ENCODE measurements around the gene HOXB2.

The HOXB2 gene

DNA sequence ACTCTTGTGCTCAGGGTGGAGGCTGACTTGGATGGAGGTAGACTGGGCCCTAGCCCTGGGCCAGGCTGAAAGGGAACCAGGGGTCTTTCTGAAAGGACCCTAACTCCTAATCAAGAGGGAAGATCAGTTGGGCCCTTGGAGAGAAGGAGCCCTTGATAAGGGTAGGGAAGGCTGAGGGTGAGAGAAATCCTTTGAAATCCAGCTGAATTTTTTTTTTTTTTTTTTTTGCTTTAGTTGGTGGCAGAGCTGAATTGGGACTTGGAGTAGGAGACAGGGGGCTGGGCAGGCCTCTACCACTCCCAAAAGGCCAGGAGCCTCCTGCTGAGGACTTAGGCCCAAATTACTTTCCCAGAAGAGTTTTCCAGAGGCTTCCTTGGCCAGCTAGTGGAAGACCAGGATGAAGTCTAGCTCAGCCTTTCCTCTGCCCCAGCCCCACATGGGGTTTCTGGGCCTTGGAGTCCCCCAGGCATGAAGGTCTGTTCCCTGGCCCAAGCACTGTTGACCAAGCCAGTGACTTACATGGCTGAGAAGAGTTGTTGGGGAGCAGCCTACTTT, 45.8 kb upstream of the HOXB2 start:
- no peak overlapping the region for H3K4me3 ChIP-seq (replicated peaks; ENCODE audit: low read depth, low read length)
- no peak for DNase-seq (ENCODE audit: extremely low read depth, low read depth)
- no peak for TF ChIP-seq CTCF (IDR thresholded peaks at IDR 0.05; ENCODE audit: low read depth, low read length, missing control alignments)

DNA sequence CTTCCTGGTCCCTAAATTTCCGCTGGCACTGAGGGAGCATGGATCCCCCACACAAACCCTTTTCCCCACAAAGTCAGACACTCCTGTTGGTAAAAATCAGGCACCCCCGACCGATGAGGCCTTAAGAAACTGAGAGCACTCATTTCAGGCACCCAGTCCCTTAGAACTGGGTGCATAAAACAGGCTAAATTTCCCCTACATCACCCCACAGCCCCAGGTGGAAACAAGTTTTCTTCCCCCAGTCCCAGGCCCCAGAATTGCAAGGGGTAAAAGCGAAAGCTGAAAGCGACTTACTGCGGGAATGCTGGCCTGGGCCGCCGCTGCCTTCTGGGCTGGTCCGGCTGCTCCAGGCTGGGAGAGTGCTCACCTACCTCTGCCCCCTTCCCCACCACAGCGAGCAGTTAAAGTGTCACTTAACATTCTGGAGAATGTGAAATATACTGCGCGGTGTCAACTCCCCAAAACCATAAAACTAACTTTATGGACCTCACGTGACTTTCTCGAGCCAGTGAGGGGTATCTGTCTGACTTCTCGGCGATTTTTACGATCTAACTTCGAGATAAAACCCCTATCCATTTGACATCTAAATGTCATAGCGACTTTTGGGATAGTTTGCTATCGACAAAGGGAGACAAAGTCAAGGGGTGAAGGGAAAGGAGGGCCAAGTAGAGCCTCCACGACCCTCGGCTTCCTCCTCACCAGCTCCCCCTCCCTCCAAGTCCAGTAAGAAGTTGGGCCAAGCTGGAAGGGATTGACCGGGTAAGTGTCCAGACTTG, 45.1 kb upstream of the HOXB2 start, which contains the start of gene HOXB3:
Gene HOXB3 (minus strand): TSS at position 411 of the 776 bp plus-strand sequence. CDS start 37,767 bp downstream, outside the sequence.
- H3K4me3 ChIP-seq (replicated peaks; ENCODE audit: low read depth, low read length), result no peak within 1 kb of the TSS
- DNase-seq (ENCODE audit: extremely low read depth, low read depth), result no peak
- no peak for TF ChIP-seq CTCF (IDR thresholded peaks at IDR 0.05; ENCODE audit: low read depth, low read length, missing control alignments)

- DNase-seq (ENCODE audit: extremely low read depth, low read depth), result no peak
- no peak overlapping the region for H3K4me3 ChIP-seq (replicated peaks; ENCODE audit: low read depth, low read length)
- TF ChIP-seq CTCF (IDR thresholded peaks at IDR 0.05; ENCODE audit: low read depth, low read length, missing control alignments), result no peak
Observed at GRCh38 chr17:48589060-48589830, 44.3 kb upstream of the HOXB2 start.

DNA sequence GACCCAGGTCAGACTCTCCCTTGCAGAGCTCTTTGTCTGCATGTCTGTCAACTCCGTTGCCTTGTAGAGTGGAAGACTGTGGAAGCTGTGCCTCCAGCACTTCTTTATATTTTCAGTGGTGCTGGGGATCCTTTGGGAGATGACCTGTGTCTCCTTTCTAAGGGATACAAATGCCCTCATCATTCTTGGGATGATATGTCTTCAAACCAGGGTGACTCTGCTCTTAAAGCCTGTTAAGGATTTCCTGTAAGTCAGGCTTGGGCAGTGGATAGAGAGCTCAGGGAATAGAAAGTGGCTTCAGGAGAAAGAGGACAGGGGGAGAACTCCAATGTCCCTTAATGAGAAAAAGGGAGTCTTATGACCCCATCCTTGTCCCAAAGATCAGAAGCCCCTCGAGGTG, 43.6 kb upstream of the HOXB2 start:
- no peak for DNase-seq (ENCODE audit: extremely low read depth, low read depth)
- TF ChIP-seq CTCF (IDR thresholded peaks at IDR 0.05; ENCODE audit: low read depth, low read length, missing control alignments), result no peak
- H3K4me3 ChIP-seq (replicated peaks; ENCODE audit: low read depth, low read length), result no peak overlapping the region

GRCh38 chr17:48588074-48588415, 43.1 kb upstream of the HOXB2 start:
- DNase-seq (ENCODE audit: extremely low read depth, low read depth), result no peak
- no peak for TF ChIP-seq CTCF (IDR thresholded peaks at IDR 0.05; ENCODE audit: low read depth, low read length, missing control alignments)
- no peak overlapping the region for H3K4me3 ChIP-seq (replicated peaks; ENCODE audit: low read depth, low read length)

DNA sequence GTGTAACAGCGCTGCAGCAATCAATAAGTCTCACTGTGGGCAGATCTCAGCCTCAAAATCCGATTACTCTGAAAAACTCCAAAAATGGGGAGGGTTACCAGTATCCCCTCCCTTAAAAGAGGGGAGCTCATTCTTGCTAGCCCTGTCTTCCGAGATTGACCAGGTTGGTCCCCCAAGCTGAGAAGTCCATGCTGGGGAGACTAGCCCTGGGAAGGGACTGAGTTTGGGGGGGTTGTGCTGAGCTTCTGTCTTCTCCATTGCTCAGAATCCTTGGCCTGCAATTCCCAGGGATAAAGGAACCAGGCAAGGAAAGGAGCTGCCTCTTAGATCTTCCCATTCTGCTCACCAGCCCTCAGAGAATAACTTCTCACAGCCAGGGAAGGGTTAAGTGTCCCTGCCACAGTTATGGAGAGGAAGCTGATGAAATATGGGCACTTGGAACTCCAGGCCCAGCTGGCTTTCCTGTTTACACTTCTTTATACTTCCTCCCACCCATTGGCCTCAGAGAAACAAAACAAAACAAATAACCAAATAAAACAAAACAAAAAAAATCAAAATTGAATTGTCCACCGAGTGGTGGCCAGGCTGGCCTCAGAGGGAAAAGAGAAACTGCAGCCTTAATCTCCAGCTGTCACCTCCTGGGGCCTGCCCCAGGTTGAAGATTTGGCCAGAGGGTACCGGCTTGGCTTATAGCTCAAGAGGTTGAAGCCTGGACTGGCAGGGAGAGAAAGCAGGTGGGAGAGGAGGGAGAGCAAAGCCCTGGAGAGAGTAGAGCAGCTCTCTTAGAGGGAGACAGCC, 42.6 kb upstream of the HOXB2 start:
- H3K4me3 ChIP-seq (replicated peaks; ENCODE audit: low read depth, low read length), result no peak overlapping the region
- no peak for DNase-seq (ENCODE audit: extremely low read depth, low read depth)
- no peak for TF ChIP-seq CTCF (IDR thresholded peaks at IDR 0.05; ENCODE audit: low read depth, low read length, missing control alignments)
